Epithelial cell of umbilical artery (primary cell): ENCODE measurements around the gene RAB11FIP2. TPM values are rescaled to one million over a fixed set of nuclear protein-coding genes. Genes with fewer than 3 reads are reported as not detected.

Source experiments
- total RNA-seq: library from RNA; depleted of rRNA; stranded (reverse); fragments of >200 nt; gene quantifications from 2 replicates; pipeline ENCODE4 v1.2.3, GENCODE V29; 2014

RAB11FIP2 gene
- total RNA-seq, result 6.2 and 12.5 TPM in 2 replicates

GRCh38 chr10:118046395-118047156 lies at the start of gene RAB11FIP2:
RAB11FIP2 (minus strand) TSS chr10:118046941; CDS start chr10:118046163, 778 bp downstream.

